K562 (cell line): ENCODE results near the gene TMC5. TPM values are rescaled to one million over a fixed set of nuclear protein-coding genes. Genes with fewer than 3 reads are reported as not detected.

ENCODE experiments used
- ATAC-seq: fragments of 200-7000 bp; cut with Tn5 transposase; 3 replicates; pipeline ENCODE4 v1.9.1; 2020; ENCODE audit warnings: moderate library complexity
- BruUV-seq: library from RNA; stranded (reverse); fragments of 400-500 nt; replicated peaks from 2 replicates; lab custom pipeline; 2021; lab: Mats Ljungman, UMichigan
- CTCF ChIA-PET: fragments of 300-600 bp; formaldehyde crosslinking; extraction: SDS; loops from one replicate; lab custom pipeline; 2021; ENCODE audit warnings: low intra/inter-chr PET ratio; lab: Yijun Ruan, JAX
- POLR2A ChIA-PET: fragments of 300-600, 350-650 bp; sonication (Branson Sonifier 250); formaldehyde crosslinking; extraction: SDS; loops from one replicate; lab custom pipeline; 2021; ENCODE audit warnings: antibody characterized with exemption, inconsistent platforms; lab: Yijun Ruan, JAX
- DNase-seq, 4 experiments: peaks; one replicate each; pipeline versions ENCODE4 v3.0.0 to v3.0.0-alpha.2; 2011 to 2018; ENCODE audit warnings: low spot score in 3 of 4, mixed read lengths in 3 of 4; ENCODE audit errors: extremely low read depth in 1 of 4
- FAIRE-seq: peaks from 2 replicates; lab custom pipeline; 2011; peaks lifted over from hg19 to GRCh38; lab: Jason Lieb, UNC
- H2AFZ ChIP-seq: 2 replicates; pipeline ENCODE4 v1.6.0; 2011; ENCODE audit warnings: low read depth, low read length, control low read depth, inconsistent platforms
- H3K27ac ChIP-seq: fragments of 200-600 bp; 3 replicates; pipeline ENCODE4 v1.8.0; 2011; ENCODE audit warnings: low read depth, mild to moderate bottlenecking, control low read depth, inconsistent platforms, low read length, moderate library complexity, mixed read lengths; ENCODE audit errors: extremely low read depth
- H3K27me3 ChIP-seq, 2 experiments: fragments of 300-600 bp in 1 of 2; 2 replicates in 1 of 2; 3 replicates in 1 of 2; pipeline versions ENCODE4 v1.6.0 to v1.8.0; 2011; ENCODE audit warnings: inconsistent platforms in 2 of 2, low read length in 2 of 2, mild to moderate bottlenecking in 1 of 2, mixed read lengths in 1 of 2, moderate library complexity in 1 of 2; ENCODE audit not compliant: control insufficient read depth in 2 of 2, insufficient read depth in 2 of 2
- H3K36me3 ChIP-seq: fragments of 300-600 bp; 3 replicates; pipeline ENCODE4 v1.8.0; 2011; ENCODE audit warnings: mild to moderate bottlenecking, low read length, inconsistent platforms; ENCODE audit not compliant: control insufficient read depth, insufficient read depth
- H3K4me1 ChIP-seq, 2 experiments: fragments of 200-600 bp in 1 of 2; replicated peaks in 1 of 2; 2 replicates in 1 of 2; 3 replicates in 1 of 2; pipeline versions ENCODE4 v1.5.1 to v1.8.0; 2011; ENCODE audit warnings: inconsistent platforms in 2 of 2, low read length in 2 of 2, mild to moderate bottlenecking in 1 of 2, mixed read lengths in 1 of 2, moderate library complexity in 1 of 2; ENCODE audit not compliant: control insufficient read depth in 2 of 2, insufficient read depth in 2 of 2
- H3K4me2 ChIP-seq: 2 replicates; pipeline ENCODE4 v1.6.1; 2011; ENCODE audit warnings: low read length, control low read depth, inconsistent platforms, mixed read lengths; ENCODE audit not compliant: insufficient read depth
- H3K4me3 ChIP-seq: fragments of 200-600 bp; sonication (generic), shearing (Covaris generic); 2 replicates; pipeline ENCODE4 v1.5.1; 2016; ENCODE audit warnings: control low read depth, inconsistent platforms
- H3K79me2 ChIP-seq: fragments of 200-600 bp; 3 replicates; pipeline ENCODE4 v1.8.0; 2011; ENCODE audit warnings: low read length, inconsistent platforms; ENCODE audit not compliant: control insufficient read depth, insufficient read depth
- H3K9ac ChIP-seq, 2 experiments: 2 replicates each; pipeline versions ENCODE4 v1.6.0 to v1.6.1; 2011; ENCODE audit warnings: low read depth in 2 of 2, low read length in 2 of 2, control low read depth in 1 of 2, inconsistent platforms in 1 of 2, mild to moderate bottlenecking in 1 of 2, mixed read lengths in 1 of 2; ENCODE audit not compliant: insufficient read depth in 1 of 2
- H3K9me1 ChIP-seq: one replicate; pipeline ENCODE4 v1.6.0; 2011; ENCODE audit warnings: inconsistent platforms, mild to moderate bottlenecking, low read length, moderate library complexity; ENCODE audit not compliant: control insufficient read depth, insufficient read depth
- H3K9me3 ChIP-seq: replicated peaks from 2 replicates; pipeline ENCODE4 v1.5.1; 2011; ENCODE audit warnings: low read depth, low read length, inconsistent platforms; ENCODE audit not compliant: control insufficient read depth, insufficient read depth
- H4K20me1 ChIP-seq: replicated peaks from 2 replicates; pipeline ENCODE4 v1.6.1; 2011; ENCODE audit warnings: low read length, inconsistent platforms, mixed read lengths; ENCODE audit not compliant: control insufficient read depth, insufficient read depth
- FOS ChIP-seq: IDR thresholded peaks from 3 replicates; pipeline ENCODE4 v1.6.1; 2011; ENCODE audit not compliant: insufficient read length; ENCODE audit errors: extremely low read depth
- GTF2A2 ChIP-seq: IDR thresholded peaks from 2 replicates; pipeline ENCODE4 v1.6.1; 2016; ENCODE audit warnings: mild to moderate bottlenecking, missing genetic modification characterization, missing compliant biosample characterization
- HEY1 ChIP-seq: fragments of 250-450 bp; sonication (Bioruptor Pico); IDR thresholded peaks from 2 replicates; pipeline ENCODE4 v1.5.0; 2020; ENCODE audit warnings: mild to moderate bottlenecking, moderate library complexity, borderline replicate concordance
- HNRNPL ChIP-seq: fragments of 200-400 bp; formaldehyde crosslinking; IDR thresholded peaks from 2 replicates; pipeline ENCODE4 v1.6.1; 2017; ENCODE audit warnings: low read depth, mild to moderate bottlenecking, low read length
- JUNB ChIP-seq: fragments of 450-650 bp; formaldehyde crosslinking; conservative IDR thresholded peaks from 2 replicates; pipeline ENCODE4 v1.4.0; 2020; ENCODE audit warnings: mild to moderate bottlenecking
- KAT2B ChIP-seq: IDR thresholded peaks from one replicate; pipeline ENCODE4 v1.6.1; 2012; ENCODE audit warnings: low read depth, mild to moderate bottlenecking, control low read depth, inconsistent platforms, low read length, moderate library complexity
- KAT8 ChIP-seq: fragments of 450-650 bp; IDR thresholded peaks from 2 replicates; pipeline ENCODE4 v1.6.1; 2016; ENCODE audit warnings: low read depth, mild to moderate bottlenecking
- NCOA6 ChIP-seq: fragments of 450-650 bp; IDR thresholded peaks from 2 replicates; pipeline ENCODE4 v1.6.1; 2017; ENCODE audit warnings: mild to moderate bottlenecking
- NELFE ChIP-seq: IDR thresholded peaks from 2 replicates; pipeline ENCODE4 v1.6.1; 2011; ENCODE audit warnings: mild to moderate bottlenecking; ENCODE audit not compliant: insufficient read depth, insufficient read length
- STAT5B ChIP-seq: fragments of 250-450 bp; sonication (Bioruptor Pico); IDR thresholded peaks from 2 replicates; pipeline ENCODE4 v1.8.0; 2021; ENCODE audit warnings: mild to moderate bottlenecking, inconsistent platforms
- WGBS: fragments of 100-300 bp; shearing (Covaris generic); methylation state at CpG from one replicate; pipeline ENCODE4 v1.1.6; 2016; ENCODE audit warnings: low coverage, mixed read lengths; ENCODE audit not compliant: insufficient coverage; ENCODE audit errors: missing lambda C conversion rate; 5-methylcytosine and 5-hydroxymethylcytosine counted together
- in situ Hi-C: fragments of 300-500 bp; cut with MboI; formaldehyde crosslinking; loops from 4 replicates; pipeline ENCODE4 v1.15.0; 2018; ENCODE audit warnings: inconsistent platforms, mixed read lengths
- intact Hi-C: fragments of 100-400 bp; cut with micrococcal nuclease; formaldehyde crosslinking; loops from 2 replicates; pipeline ENCODE4 v1.14.2; 2022
- polyA plus RNA-seq, 8 experiments: library from polyadenylated mRNA; depleted of rRNA in 4 of 8; stranded (reverse) in 5 of 8; unstranded in 3 of 8; fragments of >200 nt; fragmentation: Nextera tagmentation in 2 of 8; fragmentation: Illumina TruSeq in 1 of 8; extraction: Ambion mirVana in 2 of 8; extraction: Trizol in 1 of 8; gene quantifications; 2 replicates each; pipeline versions ENCODE4 v1.2.1 to v1.2.3, GENCODE V29; 2011 to 2014; ENCODE audit warnings: inconsistent platforms in 1 of 8, missing spikeins in 1 of 8
- total RNA-seq, 7 experiments: library from RNA; depleted of rRNA in 6 of 7; stranded (reverse); fragments of >200 nt in 6 of 7; fragmentation: Illumina TruSeq in 2 of 7; extraction: Trizol in 2 of 7; gene quantifications; 2 replicates each; pipeline versions ENCODE4 v1.2.1 to v1.2.3, GENCODE V29; 2011 to 2021; ENCODE audit warnings: low replicate concordance in 1 of 7
- TF ChIP-seq, protein P1 (sequence below): fragments of 200-400 bp; formaldehyde crosslinking; IDR thresholded peaks from 2 replicates; pipeline ENCODE4 v1.6.1; 2017; ENCODE audit warnings: mild to moderate bottlenecking, low read depth, low read length, moderate library complexity
- TF ChIP-seq, protein P2 (sequence below): fragments of 250-450 bp; sonication (Bioruptor Pico); IDR thresholded peaks from 2 replicates; pipeline ENCODE4 v1.8.0; 2022; ENCODE audit warnings: inconsistent platforms
- TF ChIP-seq, protein P3 (sequence below): fragments of 250-450 bp; sonication (Bioruptor Pico); IDR thresholded peaks from 2 replicates; pipeline ENCODE4 v1.5.0; 2020; ENCODE audit warnings: mild to moderate bottlenecking, borderline replicate concordance

TMC5 gene
- total and polyA plus RNA-seq, 9 of the 15 experiments (the other 6 are each of a cell fraction or from before 2014, with no cell fraction given) = 0.83 to 2.6 (median 1.6) TPM

DNA sequence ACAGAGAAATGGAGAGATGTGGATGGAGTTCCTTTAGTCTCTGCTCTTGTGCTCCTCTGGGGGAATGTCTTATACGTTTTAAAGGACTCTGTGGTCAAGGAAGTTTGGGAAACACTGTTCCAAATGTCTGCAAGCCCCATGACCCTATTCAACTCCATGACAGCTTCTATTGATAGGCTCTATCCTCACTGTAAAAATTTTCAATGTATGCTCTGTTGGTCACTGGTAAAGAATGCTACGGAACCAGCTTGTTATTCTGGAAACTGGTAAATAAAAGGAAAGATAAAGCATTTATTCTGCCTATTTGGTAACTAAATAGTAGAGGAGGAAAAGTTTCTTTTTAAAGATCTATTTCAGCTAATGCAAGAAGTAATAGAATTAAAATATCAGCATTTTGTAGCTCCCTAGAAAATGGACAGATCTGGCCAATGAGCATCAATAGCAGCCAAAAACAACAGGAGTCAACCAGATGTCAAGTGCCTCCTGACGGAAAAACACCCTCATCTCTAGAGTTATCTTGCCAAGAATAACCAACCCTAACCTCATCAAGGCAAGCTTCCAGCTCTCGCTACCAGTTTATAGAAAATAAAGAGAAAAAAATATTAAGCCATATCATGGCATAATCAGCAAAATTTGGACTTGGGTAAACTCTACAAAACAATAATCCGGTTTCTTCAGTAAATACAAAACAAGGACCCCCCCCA lies 88.1 kb downstream of the TMC5 start:
- in situ Hi-C loops = no loop called here
- Histone ChIP-seq H3K27ac (no peak overlapping the region), H3K4me3 (no peak overlapping the region), H3K4me1 (no peaks in the 10 kb centered on the region), H3K79me2 (no peaks in the 10 kb centered on the region), H3K4me2 (no peak overlapping the region), H3K27me3 (no peaks in the 10 kb centered on the region), H3K9ac (no peak overlapping the region), H3K9me3 (no peaks in the 10 kb centered on the region), H4K20me1 (no peaks in the 10 kb centered on the region), H3K9me1 (peaks cover 4% of the 10 kb centered on the region), H2AFZ (no peak overlapping the region), H3K36me3 (peaks cover 59% of the 10 kb centered on the region)
- intact Hi-C loops = no loop called here
- DNase-seq = no peak
- ChIA-PET POLR2A (interaction anchor here (0.7 to 1.2 kb wide), 5 partner anchors 9 to 113 kb away, joined by 3 to 4 read pairs (median 4); partner anchors contain the start of gene GDE1), CTCF (no interaction called here)
- 78% methylated on average over 5 of the region's 5 CpGs for WGBS
- no peak for ATAC-seq
- TF ChIP-seq KAT8 (no peak), HNRNPL (no peak), GTF2A2 (tag) (no peak), STAT5B (CRISPR knock-in tag) (no peak), FOS (no peak), HEY1 (no peak), NELFE (no peak), JUNB (CRISPR knock-in tag) (no peak), KAT2B (no peak), NCOA6 (no peak)
- TF ChIP-seq, protein P1, sequence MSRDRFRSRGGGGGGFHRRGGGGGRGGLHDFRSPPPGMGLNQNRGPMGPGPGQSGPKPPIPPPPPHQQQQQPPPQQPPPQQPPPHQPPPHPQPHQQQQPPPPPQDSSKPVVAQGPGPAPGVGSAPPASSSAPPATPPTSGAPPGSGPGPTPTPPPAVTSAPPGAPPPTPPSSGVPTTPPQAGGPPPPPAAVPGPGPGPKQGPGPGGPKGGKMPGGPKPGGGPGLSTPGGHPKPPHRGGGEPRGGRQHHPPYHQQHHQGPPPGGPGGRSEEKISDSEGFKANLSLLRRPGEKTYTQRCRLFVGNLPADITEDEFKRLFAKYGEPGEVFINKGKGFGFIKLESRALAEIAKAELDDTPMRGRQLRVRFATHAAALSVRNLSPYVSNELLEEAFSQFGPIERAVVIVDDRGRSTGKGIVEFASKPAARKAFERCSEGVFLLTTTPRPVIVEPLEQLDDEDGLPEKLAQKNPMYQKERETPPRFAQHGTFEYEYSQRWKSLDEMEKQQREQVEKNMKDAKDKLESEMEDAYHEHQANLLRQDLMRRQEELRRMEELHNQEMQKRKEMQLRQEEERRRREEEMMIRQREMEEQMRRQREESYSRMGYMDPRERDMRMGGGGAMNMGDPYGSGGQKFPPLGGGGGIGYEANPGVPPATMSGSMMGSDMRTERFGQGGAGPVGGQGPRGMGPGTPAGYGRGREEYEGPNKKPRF = no peak
- TF ChIP-seq, protein P2, sequence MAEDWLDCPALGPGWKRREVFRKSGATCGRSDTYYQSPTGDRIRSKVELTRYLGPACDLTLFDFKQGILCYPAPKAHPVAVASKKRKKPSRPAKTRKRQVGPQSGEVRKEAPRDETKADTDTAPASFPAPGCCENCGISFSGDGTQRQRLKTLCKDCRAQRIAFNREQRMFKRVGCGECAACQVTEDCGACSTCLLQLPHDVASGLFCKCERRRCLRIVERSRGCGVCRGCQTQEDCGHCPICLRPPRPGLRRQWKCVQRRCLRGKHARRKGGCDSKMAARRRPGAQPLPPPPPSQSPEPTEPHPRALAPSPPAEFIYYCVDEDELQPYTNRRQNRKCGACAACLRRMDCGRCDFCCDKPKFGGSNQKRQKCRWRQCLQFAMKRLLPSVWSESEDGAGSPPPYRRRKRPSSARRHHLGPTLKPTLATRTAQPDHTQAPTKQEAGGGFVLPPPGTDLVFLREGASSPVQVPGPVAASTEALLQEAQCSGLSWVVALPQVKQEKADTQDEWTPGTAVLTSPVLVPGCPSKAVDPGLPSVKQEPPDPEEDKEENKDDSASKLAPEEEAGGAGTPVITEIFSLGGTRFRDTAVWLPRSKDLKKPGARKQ (CRISPR knock-in tag) = no peak
- TF ChIP-seq, protein P3, sequence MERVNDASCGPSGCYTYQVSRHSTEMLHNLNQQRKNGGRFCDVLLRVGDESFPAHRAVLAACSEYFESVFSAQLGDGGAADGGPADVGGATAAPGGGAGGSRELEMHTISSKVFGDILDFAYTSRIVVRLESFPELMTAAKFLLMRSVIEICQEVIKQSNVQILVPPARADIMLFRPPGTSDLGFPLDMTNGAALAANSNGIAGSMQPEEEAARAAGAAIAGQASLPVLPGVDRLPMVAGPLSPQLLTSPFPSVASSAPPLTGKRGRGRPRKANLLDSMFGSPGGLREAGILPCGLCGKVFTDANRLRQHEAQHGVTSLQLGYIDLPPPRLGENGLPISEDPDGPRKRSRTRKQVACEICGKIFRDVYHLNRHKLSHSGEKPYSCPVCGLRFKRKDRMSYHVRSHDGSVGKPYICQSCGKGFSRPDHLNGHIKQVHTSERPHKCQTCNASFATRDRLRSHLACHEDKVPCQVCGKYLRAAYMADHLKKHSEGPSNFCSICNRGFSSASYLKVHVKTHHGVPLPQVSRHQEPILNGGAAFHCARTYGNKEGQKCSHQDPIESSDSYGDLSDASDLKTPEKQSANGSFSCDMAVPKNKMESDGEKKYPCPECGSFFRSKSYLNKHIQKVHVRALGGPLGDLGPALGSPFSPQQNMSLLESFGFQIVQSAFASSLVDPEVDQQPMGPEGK (CRISPR knock-in tag) = no peak
- FAIRE-seq = no peak
- BruUV-seq = no TSS peak
